ENCODE results near the gene SBF2.

GRCh38 chr11:10017050-10017449, 277.0 kb downstream of the SBF2 start:
- TF ChIP-seq CEBPB (IDR thresholded peaks at IDR 0.05; ENCODE audit: borderline replicate concordance, low read depth, low read length) = no peak
- no peak for TF ChIP-seq POLR2AphosphoS5 (IDR thresholded peaks at IDR 0.05; ENCODE audit: low read depth, low read length)
- TF ChIP-seq SOX13 (IDR thresholded peaks at IDR 0.05) = no peak
- no peak for TF ChIP-seq SOX13 (CRISPR knock-in tag; conservative IDR thresholded peaks at IDR 0.05 in 1 of 2, IDR thresholded peaks at IDR 0.05 in 1 of 2)
- TF ChIP-seq TBP (CRISPR knock-in tag; IDR thresholded peaks at IDR 0.05) = no peak
- TF ChIP-seq ZNF224 (CRISPR knock-in tag; IDR thresholded peaks at IDR 0.05) = no peak
- TF ChIP-seq GTF3A (CRISPR knock-in tag; conservative IDR thresholded peaks at IDR 0.05) = no peak
- TF ChIP-seq ZMYM4 (CRISPR knock-in tag; IDR thresholded peaks at IDR 0.05) = no peak
- no peak for TF ChIP-seq MXI1 (IDR thresholded peaks at IDR 0.05; ENCODE audit: borderline replicate concordance, low read depth, low read length)
- no peak for TF ChIP-seq ZFP1 (CRISPR knock-in tag; IDR thresholded peaks at IDR 0.05)
- no peak for TF ChIP-seq ZNF629 (CRISPR knock-in tag; conservative IDR thresholded peaks at IDR 0.05)
- no peak for TF ChIP-seq RAD51 (IDR thresholded peaks at IDR 0.05; ENCODE audit: borderline replicate concordance)
- TF ChIP-seq CBX5 (CRISPR knock-in tag; IDR thresholded peaks at IDR 0.05; ENCODE audit: borderline replicate concordance) = no peak
